K562 (cell line): Measurements from ENCODE around the gene DPH2. TPM values are rescaled to one million over a fixed set of nuclear protein-coding genes. Genes with fewer than 3 reads are reported as not detected.

Source experiments
- ATAC-seq: fragments of 200-7000 bp; cut with Tn5 transposase; 3 replicates; pipeline ENCODE4 v1.9.1; 2020; ENCODE audit warnings: moderate library complexity
- BruUV-seq: library from RNA; stranded (reverse); fragments of 400-500 nt; replicated peaks from 2 replicates; lab custom pipeline; 2021; lab: Mats Ljungman, UMichigan
- CTCF ChIA-PET: fragments of 300-600 bp; formaldehyde crosslinking; extraction: SDS; loops from one replicate; lab custom pipeline; 2021; ENCODE audit warnings: low intra/inter-chr PET ratio; lab: Yijun Ruan, JAX
- POLR2A ChIA-PET: fragments of 300-600, 350-650 bp; sonication (Branson Sonifier 250); formaldehyde crosslinking; extraction: SDS; loops from one replicate; lab custom pipeline; 2021; ENCODE audit warnings: antibody characterized with exemption, inconsistent platforms; lab: Yijun Ruan, JAX
- DNase-seq, 4 experiments: peaks; one replicate each; pipeline versions ENCODE4 v3.0.0 to v3.0.0-alpha.2; 2011 to 2018; ENCODE audit warnings: low spot score in 3 of 4, mixed read lengths in 3 of 4; ENCODE audit errors: extremely low read depth in 1 of 4
- FAIRE-seq: peaks from 2 replicates; lab custom pipeline; 2011; peaks lifted over from hg19 to GRCh38; lab: Jason Lieb, UNC
- H2AFZ ChIP-seq: 2 replicates; pipeline ENCODE4 v1.6.0; 2011; ENCODE audit warnings: low read depth, low read length, control low read depth, inconsistent platforms
- H3K27ac ChIP-seq: fragments of 200-600 bp; 3 replicates; pipeline ENCODE4 v1.8.0; 2011; ENCODE audit warnings: low read depth, mild to moderate bottlenecking, control low read depth, inconsistent platforms, low read length, moderate library complexity, mixed read lengths; ENCODE audit errors: extremely low read depth
- H3K27me3 ChIP-seq, 2 experiments: fragments of 300-600 bp in 1 of 2; 2 replicates in 1 of 2; 3 replicates in 1 of 2; pipeline versions ENCODE4 v1.6.0 to v1.8.0; 2011; ENCODE audit warnings: inconsistent platforms in 2 of 2, low read length in 2 of 2, mild to moderate bottlenecking in 1 of 2, mixed read lengths in 1 of 2, moderate library complexity in 1 of 2; ENCODE audit not compliant: control insufficient read depth in 2 of 2, insufficient read depth in 2 of 2
- H3K36me3 ChIP-seq: fragments of 300-600 bp; 3 replicates; pipeline ENCODE4 v1.8.0; 2011; ENCODE audit warnings: mild to moderate bottlenecking, low read length, inconsistent platforms; ENCODE audit not compliant: control insufficient read depth, insufficient read depth
- H3K4me1 ChIP-seq, 2 experiments: fragments of 200-600 bp in 1 of 2; replicated peaks in 1 of 2; 2 replicates in 1 of 2; 3 replicates in 1 of 2; pipeline versions ENCODE4 v1.5.1 to v1.8.0; 2011; ENCODE audit warnings: inconsistent platforms in 2 of 2, low read length in 2 of 2, mild to moderate bottlenecking in 1 of 2, mixed read lengths in 1 of 2, moderate library complexity in 1 of 2; ENCODE audit not compliant: control insufficient read depth in 2 of 2, insufficient read depth in 2 of 2
- H3K4me2 ChIP-seq: 2 replicates; pipeline ENCODE4 v1.6.1; 2011; ENCODE audit warnings: low read length, control low read depth, inconsistent platforms, mixed read lengths; ENCODE audit not compliant: insufficient read depth
- H3K4me3 ChIP-seq: fragments of 200-600 bp; sonication (generic), shearing (Covaris generic); 2 replicates; pipeline ENCODE4 v1.5.1; 2016; ENCODE audit warnings: control low read depth, inconsistent platforms
- H3K79me2 ChIP-seq: fragments of 200-600 bp; 3 replicates; pipeline ENCODE4 v1.8.0; 2011; ENCODE audit warnings: low read length, inconsistent platforms; ENCODE audit not compliant: control insufficient read depth, insufficient read depth
- H3K9ac ChIP-seq, 2 experiments: 2 replicates each; pipeline versions ENCODE4 v1.6.0 to v1.6.1; 2011; ENCODE audit warnings: low read depth in 2 of 2, low read length in 2 of 2, control low read depth in 1 of 2, inconsistent platforms in 1 of 2, mild to moderate bottlenecking in 1 of 2, mixed read lengths in 1 of 2; ENCODE audit not compliant: insufficient read depth in 1 of 2
- H3K9me1 ChIP-seq: one replicate; pipeline ENCODE4 v1.6.0; 2011; ENCODE audit warnings: inconsistent platforms, mild to moderate bottlenecking, low read length, moderate library complexity; ENCODE audit not compliant: control insufficient read depth, insufficient read depth
- H3K9me3 ChIP-seq: replicated peaks from 2 replicates; pipeline ENCODE4 v1.5.1; 2011; ENCODE audit warnings: low read depth, low read length, inconsistent platforms; ENCODE audit not compliant: control insufficient read depth, insufficient read depth
- H4K20me1 ChIP-seq: replicated peaks from 2 replicates; pipeline ENCODE4 v1.6.1; 2011; ENCODE audit warnings: low read length, inconsistent platforms, mixed read lengths; ENCODE audit not compliant: control insufficient read depth, insufficient read depth
- CUX1 ChIP-seq: fragments of 200-800 bp; sonication (Bioruptor generic); IDR thresholded peaks from 2 replicates; pipeline ENCODE4 v1.6.1; 2016; ENCODE audit warnings: missing genetic modification characterization, missing compliant biosample characterization
- DDX20 ChIP-seq: fragments of 450-650 bp; IDR thresholded peaks from 2 replicates; pipeline ENCODE4 v1.6.1; 2016; ENCODE audit warnings: missing genetic modification characterization, low read depth, mild to moderate bottlenecking, missing compliant biosample characterization, moderate library complexity
- HSF4 ChIP-seq: fragments of 250-450 bp; sonication (Bioruptor Pico); IDR thresholded peaks from 2 replicates; pipeline ENCODE4 v2.1.2; 2022; ENCODE audit warnings: mild to moderate bottlenecking, moderate library complexity, borderline replicate concordance
- NELFE ChIP-seq: IDR thresholded peaks from 2 replicates; pipeline ENCODE4 v1.6.1; 2011; ENCODE audit warnings: mild to moderate bottlenecking; ENCODE audit not compliant: insufficient read depth, insufficient read length
- WGBS: fragments of 100-300 bp; shearing (Covaris generic); methylation state at CpG from one replicate; pipeline ENCODE4 v1.1.6; 2016; ENCODE audit warnings: low coverage, mixed read lengths; ENCODE audit not compliant: insufficient coverage; ENCODE audit errors: missing lambda C conversion rate; 5-methylcytosine and 5-hydroxymethylcytosine counted together
- in situ Hi-C: fragments of 300-500 bp; cut with MboI; formaldehyde crosslinking; loops from 4 replicates; pipeline ENCODE4 v1.15.0; 2018; ENCODE audit warnings: inconsistent platforms, mixed read lengths
- intact Hi-C: fragments of 100-400 bp; cut with micrococcal nuclease; formaldehyde crosslinking; loops from 2 replicates; pipeline ENCODE4 v1.14.2; 2022
- polyA plus RNA-seq, 8 experiments: library from polyadenylated mRNA; depleted of rRNA in 4 of 8; stranded (reverse) in 5 of 8; unstranded in 3 of 8; fragments of >200 nt; fragmentation: Nextera tagmentation in 2 of 8; fragmentation: Illumina TruSeq in 1 of 8; extraction: Ambion mirVana in 2 of 8; extraction: Trizol in 1 of 8; gene quantifications; 2 replicates each; pipeline versions ENCODE4 v1.2.1 to v1.2.3, GENCODE V29; 2011 to 2014; ENCODE audit warnings: inconsistent platforms in 1 of 8, missing spikeins in 1 of 8
- total RNA-seq, 7 experiments: library from RNA; depleted of rRNA in 6 of 7; stranded (reverse); fragments of >200 nt in 6 of 7; fragmentation: Illumina TruSeq in 2 of 7; extraction: Trizol in 2 of 7; gene quantifications; 2 replicates each; pipeline versions ENCODE4 v1.2.1 to v1.2.3, GENCODE V29; 2011 to 2021; ENCODE audit warnings: low replicate concordance in 1 of 7
- TF ChIP-seq, protein P1 (sequence below): fragments of 150-350 bp; IDR thresholded peaks from 2 replicates; pipeline ENCODE4 v1.6.1; 2014; ENCODE audit warnings: low read depth, mild to moderate bottlenecking, low read length, borderline replicate concordance
- TF ChIP-seq, protein P2 (sequence below): fragments of 450-650 bp; IDR thresholded peaks from 2 replicates; pipeline ENCODE4 v1.6.1; 2016; ENCODE audit warnings: borderline replicate concordance

The DPH2 gene
- total and polyA plus RNA-seq, 9 of the 15 experiments (the other 6 are each of a cell fraction or from before 2014, with no cell fraction given), result 17.9 to 94.1 (median 68.1) TPM

- TF ChIP-seq HSF4 (no peak), CUX1 (CRISPR knock-in tag) (no peak)
Measured at GRCh38 chr1:43934101-43934985, 35.5 kb upstream of the DPH2 start (continued).

DNA sequence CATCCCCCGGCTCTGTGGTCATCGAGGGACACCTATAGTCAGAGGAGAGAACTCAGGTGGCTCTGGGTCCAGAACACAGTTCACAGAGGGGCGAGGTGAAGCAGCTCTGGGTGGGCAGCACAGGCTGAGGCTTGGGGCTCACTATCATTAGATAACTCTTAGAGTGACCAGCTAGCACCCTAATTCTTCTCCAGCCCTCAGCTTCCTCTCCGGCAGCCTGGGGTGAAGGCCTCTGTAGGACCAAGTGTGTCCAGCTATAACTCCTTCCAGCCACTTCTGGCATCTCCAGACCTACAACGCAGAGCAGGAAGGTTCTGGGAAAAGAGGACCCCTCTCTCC is 34.9 kb upstream of the DPH2 start:
- no peak overlapping the region for H3K4me2 ChIP-seq
- 33% methylated on average over 5 of the region's 5 CpGs for WGBS
- intact Hi-C loops, result loop anchor here (1.0 to 5.0 kb wide), 5 partner anchors 88 to 708 kb away; no protein-coding TSS in a partner anchor
- no peaks in the 10 kb centered on the region for H3K79me2 ChIP-seq
- H3K9ac ChIP-seq, result no peak overlapping the region
- no TSS peak for BruUV-seq
- H3K4me1 ChIP-seq, result peaks cover 12 to 32% of the 10 kb centered on the region in 2 experiments; a peak in 4 of 5 replicates
- H2AFZ ChIP-seq, result 0 out of 2 replicates have a peak overlapping the region, but pooled peaks have one; percentile 65
- H3K9me3 ChIP-seq, result no peaks in the 10 kb centered on the region
- H3K36me3 ChIP-seq, result peaks cover 4% of the 10 kb centered on the region; the same call in 2 of the 3 replicates
- peaks cover 8% of the 10 kb centered on the region for H3K9me1 ChIP-seq
- ATAC-seq, result no peak; the same call in 2 of the 3 replicates
- in situ Hi-C loops, result loop anchor here (5.0 to 10.0 kb wide), 3 partner anchors 163 to 700 kb away; no protein-coding TSS in a partner anchor
- no peaks in the 10 kb centered on the region for H3K27me3 ChIP-seq
- POLR2A ChIA-PET, result interaction anchor here (0.6 to 2.1 kb wide), 17 partner anchors 9 to 545 kb away, joined by 3 to 21 read pairs (median 3); partner anchors contain the start of genes ATP6V0B, IPO13, MED8 and SZT2
- DNase-seq, result no peak
- H4K20me1 ChIP-seq, result 0 out of 2 replicates have a peak, but pooled peaks cover 3% of the 10 kb centered on the region
- no peak for FAIRE-seq
- CTCF ChIA-PET, result interaction anchor here (0.7 to 4.7 kb wide), 9 partner anchors 11 to 708 kb away, joined by 3 to 79 read pairs (median 4); partner anchors contain the start of genes IPO13 and PTPRF
- no peak overlapping the region for H3K4me3 ChIP-seq
- no peak overlapping the region for H3K27ac ChIP-seq
- TF ChIP-seq DDX20 (tag), result no peak
- TF ChIP-seq, protein P1, sequence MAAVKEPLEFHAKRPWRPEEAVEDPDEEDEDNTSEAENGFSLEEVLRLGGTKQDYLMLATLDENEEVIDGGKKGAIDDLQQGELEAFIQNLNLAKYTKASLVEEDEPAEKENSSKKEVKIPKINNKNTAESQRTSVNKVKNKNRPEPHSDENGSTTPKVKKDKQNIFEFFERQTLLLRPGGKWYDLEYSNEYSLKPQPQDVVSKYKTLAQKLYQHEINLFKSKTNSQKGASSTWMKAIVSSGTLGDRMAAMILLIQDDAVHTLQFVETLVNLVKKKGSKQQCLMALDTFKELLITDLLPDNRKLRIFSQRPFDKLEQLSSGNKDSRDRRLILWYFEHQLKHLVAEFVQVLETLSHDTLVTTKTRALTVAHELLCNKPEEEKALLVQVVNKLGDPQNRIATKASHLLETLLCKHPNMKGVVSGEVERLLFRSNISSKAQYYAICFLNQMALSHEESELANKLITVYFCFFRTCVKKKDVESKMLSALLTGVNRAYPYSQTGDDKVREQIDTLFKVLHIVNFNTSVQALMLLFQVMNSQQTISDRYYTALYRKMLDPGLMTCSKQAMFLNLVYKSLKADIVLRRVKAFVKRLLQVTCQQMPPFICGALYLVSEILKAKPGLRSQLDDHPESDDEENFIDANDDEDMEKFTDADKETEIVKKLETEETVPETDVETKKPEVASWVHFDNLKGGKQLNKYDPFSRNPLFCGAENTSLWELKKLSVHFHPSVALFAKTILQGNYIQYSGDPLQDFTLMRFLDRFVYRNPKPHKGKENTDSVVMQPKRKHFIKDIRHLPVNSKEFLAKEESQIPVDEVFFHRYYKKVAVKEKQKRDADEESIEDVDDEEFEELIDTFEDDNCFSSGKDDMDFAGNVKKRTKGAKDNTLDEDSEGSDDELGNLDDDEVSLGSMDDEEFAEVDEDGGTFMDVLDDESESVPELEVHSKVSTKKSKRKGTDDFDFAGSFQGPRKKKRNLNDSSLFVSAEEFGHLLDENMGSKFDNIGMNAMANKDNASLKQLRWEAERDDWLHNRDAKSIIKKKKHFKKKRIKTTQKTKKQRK, result no peak
- TF ChIP-seq, protein P2, sequence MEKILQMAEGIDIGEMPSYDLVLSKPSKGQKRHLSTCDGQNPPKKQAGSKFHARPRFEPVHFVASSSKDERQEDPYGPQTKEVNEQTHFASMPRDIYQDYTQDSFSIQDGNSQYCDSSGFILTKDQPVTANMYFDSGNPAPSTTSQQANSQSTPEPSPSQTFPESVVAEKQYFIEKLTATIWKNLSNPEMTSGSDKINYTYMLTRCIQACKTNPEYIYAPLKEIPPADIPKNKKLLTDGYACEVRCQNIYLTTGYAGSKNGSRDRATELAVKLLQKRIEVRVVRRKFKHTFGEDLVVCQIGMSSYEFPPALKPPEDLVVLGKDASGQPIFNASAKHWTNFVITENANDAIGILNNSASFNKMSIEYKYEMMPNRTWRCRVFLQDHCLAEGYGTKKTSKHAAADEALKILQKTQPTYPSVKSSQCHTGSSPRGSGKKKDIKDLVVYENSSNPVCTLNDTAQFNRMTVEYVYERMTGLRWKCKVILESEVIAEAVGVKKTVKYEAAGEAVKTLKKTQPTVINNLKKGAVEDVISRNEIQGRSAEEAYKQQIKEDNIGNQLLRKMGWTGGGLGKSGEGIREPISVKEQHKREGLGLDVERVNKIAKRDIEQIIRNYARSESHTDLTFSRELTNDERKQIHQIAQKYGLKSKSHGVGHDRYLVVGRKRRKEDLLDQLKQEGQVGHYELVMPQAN, result no peak
- TF ChIP-seq NELFE, result no peak
